ENCODE measurements around the gene WTAP.
"Not testable (repeated sequence)": the region's sequence is repeated elsewhere in the genome, so short reads cannot be mapped to it uniquely, and the experiment has no call there.

Gene WTAP

GRCh38 chr6:159692303-159693127 lies 34.8 kb upstream of the WTAP start:
- in situ Hi-C loops (cut with MboI; ENCODE audit: low sequenced_read_pairs), result loop anchor here (25.0 kb wide), 1 partner anchor 770 kb away; no protein-coding TSS in a partner anchor

- in situ Hi-C loops (cut with MboI; ENCODE audit: low sequenced_read_pairs), result loop anchor here (25.0 kb wide), 1 partner anchor 769 kb away; no protein-coding TSS in a partner anchor
Observed at GRCh38 chr6:159693128-159693893, 34.0 kb upstream of the WTAP start, which contains the start of gene SOD2. Gene SOD2 (minus strand): TSS chr6:159693241. CDS start chr6:159693167, 74 bp downstream.

DNA sequence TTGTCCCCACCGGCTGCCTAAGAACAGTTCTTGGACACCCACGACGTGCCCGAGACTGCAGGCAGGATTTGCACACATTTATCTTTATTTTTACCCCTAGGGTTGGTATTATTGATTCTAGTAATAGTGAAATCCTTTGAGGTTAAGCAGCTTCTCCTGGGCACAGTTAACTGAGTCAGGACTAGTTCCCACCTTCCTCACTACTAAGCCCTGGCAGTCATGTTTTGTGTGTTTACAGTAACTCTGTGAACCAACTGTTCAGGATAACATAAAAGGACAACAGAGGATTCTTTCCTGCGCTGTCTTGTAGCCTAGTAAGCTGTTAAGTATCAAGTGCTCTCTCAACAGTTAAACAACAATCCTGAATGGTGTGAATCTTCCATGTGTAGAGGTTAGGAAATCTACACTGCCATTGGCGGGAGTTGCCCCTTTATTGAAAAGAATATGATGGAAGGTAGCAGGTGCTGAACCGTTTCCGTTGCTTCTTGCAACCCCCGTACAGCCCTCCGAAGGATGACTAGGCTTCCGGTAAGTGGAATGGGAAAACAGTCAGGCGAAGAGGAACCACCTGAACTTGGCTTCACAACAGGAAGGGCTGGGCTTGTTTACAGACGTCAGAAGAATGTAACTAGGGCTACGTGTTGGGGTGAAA lies 33.3 kb upstream of the WTAP start:
- in situ Hi-C loops (cut with MboI; ENCODE audit: low sequenced_read_pairs), result loop anchor here (25.0 kb wide), 1 partner anchor 768 kb away; no protein-coding TSS in a partner anchor

DNA sequence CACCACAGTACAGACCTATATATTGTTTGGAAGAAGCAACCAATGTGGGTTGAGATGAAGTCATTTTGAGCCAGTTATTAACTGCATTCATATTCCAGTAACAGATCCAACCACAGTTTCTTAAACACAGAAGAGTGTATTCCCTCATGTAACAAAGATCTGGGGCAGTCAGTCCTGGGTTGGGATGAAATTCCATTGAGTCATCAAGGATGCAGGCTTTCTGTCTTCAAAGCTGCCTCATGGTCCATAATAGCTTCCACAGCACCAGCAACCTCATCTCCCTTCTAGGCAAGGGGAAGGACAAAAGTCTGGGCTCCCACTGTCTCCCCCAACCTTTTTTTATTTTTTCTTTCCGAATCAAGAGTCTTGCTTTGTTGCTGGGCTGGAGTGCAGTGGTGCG lies 31.3 kb upstream of the WTAP start:
- in situ Hi-C loops (cut with MboI; ENCODE audit: low sequenced_read_pairs), result loop anchor here (25.0 kb wide), 1 partner anchor 766 kb away; no protein-coding TSS in a partner anchor

GRCh38 chr6:159700970-159701369 lies 26.3 kb upstream of the WTAP start:
- in situ Hi-C loops (cut with MboI; ENCODE audit: low sequenced_read_pairs), result no loop called here

GRCh38 chr6:159701413-159701999 lies 25.8 kb upstream of the WTAP start:
- in situ Hi-C loops (cut with MboI; ENCODE audit: low sequenced_read_pairs), result no loop called here

DNA sequence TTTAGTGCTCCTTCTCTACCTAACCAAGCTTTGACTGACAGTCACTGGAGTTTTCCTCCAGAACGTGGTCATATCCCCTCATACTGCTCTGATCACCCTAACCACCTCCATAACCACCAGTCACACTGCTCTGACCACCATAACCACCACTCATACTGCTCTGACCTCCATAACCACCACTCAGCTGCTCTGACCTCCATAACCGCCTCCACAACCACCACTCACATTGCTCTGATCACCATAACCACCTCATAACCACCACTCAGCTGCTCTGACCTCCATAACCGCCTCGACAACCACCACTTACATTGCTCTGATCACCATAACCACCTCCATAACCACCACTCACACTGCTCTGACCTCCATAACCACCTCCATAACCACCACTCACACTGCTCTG lies 16.7 kb upstream of the WTAP start:
- in situ Hi-C loops (cut with MboI; ENCODE audit: low sequenced_read_pairs), result not testable (repeated sequence)

GRCh38 chr6:159712389-159712788 lies 14.9 kb upstream of the WTAP start:
- in situ Hi-C loops (cut with MboI; ENCODE audit: low sequenced_read_pairs), result not testable (repeated sequence)

GRCh38 chr6:159713984-159714383 lies 13.3 kb upstream of the WTAP start:
- in situ Hi-C loops (cut with MboI; ENCODE audit: low sequenced_read_pairs), result no loop called here

DNA sequence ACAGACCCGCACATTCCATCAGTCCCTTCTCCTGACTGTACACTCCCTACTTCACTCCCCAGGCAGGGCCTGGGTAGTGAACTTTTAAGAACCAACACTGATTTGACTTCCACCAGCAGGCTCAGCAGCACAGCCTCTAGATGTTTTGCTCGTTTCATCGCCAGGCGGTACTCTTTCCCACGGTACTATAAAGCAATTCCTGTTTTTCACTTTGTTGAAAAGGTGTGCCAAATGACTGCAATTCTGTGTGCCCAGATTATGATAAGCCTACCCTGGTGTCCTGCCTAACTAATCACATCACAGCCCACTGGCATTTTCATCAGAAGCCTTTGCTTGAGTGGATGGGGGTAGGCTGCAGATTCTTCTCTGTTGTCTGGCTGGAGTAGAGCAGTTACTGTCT lies 12.9 kb upstream of the WTAP start:
- in situ Hi-C loops (cut with MboI; ENCODE audit: low sequenced_read_pairs), result no loop called here

GRCh38 chr6:159715166-159715565 lies 12.1 kb upstream of the WTAP start:
- in situ Hi-C loops (cut with MboI; ENCODE audit: low sequenced_read_pairs), result no loop called here

GRCh38 chr6:159715605-159716004 lies 11.7 kb upstream of the WTAP start:
- in situ Hi-C loops (cut with MboI; ENCODE audit: low sequenced_read_pairs), result no loop called here

DNA sequence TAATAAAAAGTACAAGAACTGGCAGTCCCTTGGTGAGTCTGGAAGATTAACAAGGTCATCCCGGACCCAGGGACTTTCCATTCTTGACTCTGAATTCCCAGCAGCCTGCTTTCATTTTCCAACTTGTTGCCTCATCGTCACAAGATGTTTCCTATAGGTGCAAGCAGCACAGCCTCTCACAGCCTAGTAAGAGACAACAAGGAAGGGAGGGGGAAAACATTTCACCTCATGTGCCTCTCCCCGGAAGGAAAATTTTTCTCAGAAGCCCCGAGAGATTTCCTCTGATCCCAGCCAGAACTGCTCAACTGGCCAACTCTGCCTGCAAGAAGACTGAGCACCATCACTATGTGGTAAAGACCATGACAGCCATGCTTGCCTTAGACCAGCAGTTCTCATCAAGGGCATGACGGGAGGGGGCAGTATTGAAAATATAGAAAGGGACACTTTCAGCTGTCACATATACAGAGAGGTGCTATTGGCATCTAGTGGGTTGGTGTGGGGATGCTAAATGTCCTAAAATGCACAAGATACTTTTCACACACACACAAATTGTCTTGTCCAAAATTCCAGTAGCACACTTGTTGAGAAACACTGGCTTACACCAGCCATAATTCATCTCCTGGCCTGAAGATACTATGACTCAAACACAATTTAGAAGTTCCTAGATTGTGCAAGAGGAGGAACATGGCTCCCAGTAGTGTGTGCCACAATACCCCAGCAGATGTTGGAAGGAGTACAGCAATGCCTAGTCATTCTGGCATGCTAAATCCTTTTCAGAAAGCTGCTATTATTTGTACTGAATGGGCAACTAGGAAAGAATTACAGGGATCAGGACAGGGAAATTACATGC lies 10.8 kb upstream of the WTAP start:
- in situ Hi-C loops (cut with MboI; ENCODE audit: low sequenced_read_pairs), result no loop called here

DNA sequence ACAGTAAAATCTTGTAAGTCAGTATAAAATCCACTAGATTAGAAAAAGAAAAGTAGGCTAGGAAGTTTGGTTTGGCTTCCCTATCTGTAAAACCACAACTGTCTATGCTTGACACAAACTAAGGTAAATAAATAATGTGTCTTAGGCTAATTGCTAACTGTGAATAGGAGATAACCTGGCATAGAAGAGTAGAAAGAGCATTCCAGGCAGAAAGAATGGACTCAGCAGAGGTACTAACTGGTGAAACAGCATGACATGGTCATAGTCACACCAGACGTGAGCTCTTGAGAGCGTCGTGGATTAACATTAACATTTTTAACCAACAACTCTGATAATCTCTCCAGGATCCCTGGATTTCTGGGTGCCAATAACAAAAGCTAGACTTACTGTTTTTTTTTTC lies 8.7 kb upstream of the WTAP start:
- in situ Hi-C loops (cut with MboI; ENCODE audit: low sequenced_read_pairs), result no loop called here

DNA sequence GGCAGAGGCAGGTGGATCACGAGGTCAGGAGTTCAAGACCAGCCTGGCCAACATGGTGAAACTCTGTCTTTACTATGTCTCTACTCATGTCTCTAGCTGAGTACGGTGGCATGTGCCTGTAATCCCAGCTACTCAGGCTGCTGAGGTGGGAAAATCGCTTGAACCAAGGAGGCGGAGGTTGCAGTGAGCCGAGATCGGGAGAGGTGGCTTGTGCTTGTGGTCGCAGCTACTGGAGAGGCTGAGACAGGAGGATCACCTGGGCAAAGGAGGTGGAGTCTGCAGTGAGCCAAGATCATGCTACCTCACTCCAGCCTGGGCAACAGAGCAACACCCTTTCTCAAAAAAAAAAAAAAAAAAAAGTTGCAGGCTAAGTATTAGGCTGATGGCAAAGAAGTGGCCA lies 8.0 kb upstream of the WTAP start:
- in situ Hi-C loops (cut with MboI; ENCODE audit: low sequenced_read_pairs), result no loop called here

DNA sequence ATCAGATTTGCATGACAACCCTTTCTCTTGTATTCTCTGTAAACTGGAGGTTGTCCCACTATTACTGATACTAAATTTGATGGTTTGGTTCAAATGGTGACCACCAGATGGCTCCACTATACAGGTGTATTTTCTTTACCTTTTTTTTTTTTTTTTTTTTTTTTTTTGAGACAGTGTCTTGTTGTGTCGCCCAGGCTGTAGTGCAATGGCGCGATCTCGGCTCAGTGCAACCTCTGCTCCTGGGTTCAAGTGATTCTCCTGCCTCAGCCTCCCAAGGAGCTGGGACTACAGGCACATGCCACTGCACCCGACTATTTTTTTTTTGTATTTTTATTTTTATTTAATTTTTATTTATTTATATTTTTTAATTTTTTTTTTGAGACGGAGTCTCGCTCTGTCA lies 6.6 kb upstream of the WTAP start:
- in situ Hi-C loops (cut with MboI; ENCODE audit: low sequenced_read_pairs), result no loop called here

- in situ Hi-C loops (cut with MboI; ENCODE audit: low sequenced_read_pairs), result not testable (repeated sequence)
Observed at GRCh38 chr6:159721981-159722380, 5.3 kb upstream of the WTAP start.

- in situ Hi-C loops (cut with MboI; ENCODE audit: low sequenced_read_pairs), result no loop called here
Observed at GRCh38 chr6:159722655-159723054, 4.7 kb upstream of the WTAP start.

- in situ Hi-C loops (cut with MboI; ENCODE audit: low sequenced_read_pairs), result no loop called here
Observed at GRCh38 chr6:159723259-159723658, 4.0 kb upstream of the WTAP start.

DNA sequence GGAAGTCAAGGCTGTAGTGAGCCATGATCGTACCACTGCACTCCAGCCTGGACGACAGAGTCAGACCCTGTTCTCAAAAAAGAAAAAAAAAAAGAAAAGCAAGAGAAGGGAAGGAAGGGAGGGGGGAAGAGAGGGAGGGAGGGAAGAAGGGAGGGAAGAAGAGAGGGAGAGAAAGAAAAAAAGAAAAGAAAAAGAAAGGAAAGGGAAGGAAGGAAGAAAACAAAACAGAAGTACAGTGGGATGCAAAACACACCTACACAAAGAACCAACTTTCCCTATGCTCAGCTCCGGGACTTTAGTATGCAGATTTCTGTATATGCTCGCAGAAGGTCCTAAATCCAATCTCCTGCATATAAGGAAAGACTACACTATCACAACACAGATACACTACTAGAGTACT lies 2.5 kb upstream of the WTAP start:
- in situ Hi-C loops (cut with MboI; ENCODE audit: low sequenced_read_pairs), result no loop called here

All from HL-60/S4 (cell line).